NCI-H187 treated with DMSO at 0.1 percent for 48 hours (cell line): Measurements from ENCODE around the gene CALB2.
"Not testable (repeated sequence)": the region's sequence is repeated elsewhere in the genome, so short reads cannot be mapped to it uniquely, and the experiment has no call there.

Experiments
- DNase-seq: peaks from one replicate; lab custom pipeline; 2025; lab: John Stamatoyannopoulos, UW

Gene CALB2, protein sequence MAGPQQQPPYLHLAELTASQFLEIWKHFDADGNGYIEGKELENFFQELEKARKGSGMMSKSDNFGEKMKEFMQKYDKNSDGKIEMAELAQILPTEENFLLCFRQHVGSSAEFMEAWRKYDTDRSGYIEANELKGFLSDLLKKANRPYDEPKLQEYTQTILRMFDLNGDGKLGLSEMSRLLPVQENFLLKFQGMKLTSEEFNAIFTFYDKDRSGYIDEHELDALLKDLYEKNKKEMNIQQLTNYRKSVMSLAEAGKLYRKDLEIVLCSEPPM

GRCh38 chr16:71358464-71358998 lies at the start of gene CALB2:
Gene CALB2, plus strand, starts transcription at chr16:71358723. Its CDS starts 70 bp downstream, at chr16:71358793.
- DNase-seq, result no peak

DNA sequence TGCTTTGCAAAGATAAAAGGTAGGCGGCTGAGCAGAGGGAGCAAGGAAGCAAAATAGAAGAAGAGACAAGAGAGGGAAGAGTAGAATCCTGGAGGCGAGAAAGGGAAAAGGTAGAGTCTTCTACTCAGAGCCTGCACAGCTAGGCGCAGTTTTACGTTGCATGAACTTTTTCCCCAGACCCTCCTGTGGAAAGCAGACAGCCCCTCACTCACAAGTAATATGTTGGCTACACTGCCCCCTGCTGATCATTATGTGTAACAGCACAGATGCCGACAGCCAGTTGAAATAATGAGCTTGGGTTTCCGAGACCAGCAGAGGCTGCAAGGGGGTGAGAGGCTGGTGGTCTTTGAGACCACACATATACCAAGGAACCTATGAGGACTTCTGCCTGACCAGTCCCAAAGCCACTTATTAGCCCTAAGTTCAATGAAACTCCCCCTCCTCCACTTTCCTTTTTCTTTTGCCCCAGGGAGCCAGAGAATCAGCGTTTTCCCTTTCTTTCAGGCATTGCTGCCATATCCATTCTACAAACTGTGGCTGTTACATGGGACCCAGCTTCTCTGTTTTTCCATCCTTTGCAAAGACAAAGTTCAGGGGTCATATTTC lies 46.9 kb upstream of the CALB2 start:
- DNase-seq, result no peak

GRCh38 chr16:71313591-71313990 lies 44.9 kb upstream of the CALB2 start:
- not testable (repeated sequence) for DNase-seq

GRCh38 chr16:71315269-71315668 lies 43.3 kb upstream of the CALB2 start:
- DNase-seq, result no peak

- no peak for DNase-seq
Measured at GRCh38 chr16:71319999-71320398, 38.5 kb upstream of the CALB2 start.

DNA sequence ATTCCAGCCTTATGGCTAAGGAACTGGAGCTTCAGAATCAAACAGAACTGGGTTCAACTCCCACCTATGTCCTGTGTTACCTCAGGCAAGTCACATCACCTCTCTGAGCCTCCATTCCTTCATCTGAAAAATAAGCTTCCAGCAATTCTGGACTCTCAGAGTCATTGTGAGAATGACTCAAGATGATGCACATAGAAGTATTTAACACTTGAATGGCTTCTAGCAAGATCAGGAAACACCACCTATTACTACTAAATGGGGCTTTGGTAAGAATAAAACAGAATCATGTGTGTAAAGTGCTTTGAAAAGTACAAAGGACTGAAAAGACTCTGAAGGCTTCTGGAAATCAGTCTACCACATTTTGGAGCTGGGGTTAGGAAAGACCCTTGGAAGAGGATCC lies 30.8 kb upstream of the CALB2 start:
- no peak for DNase-seq

DNA sequence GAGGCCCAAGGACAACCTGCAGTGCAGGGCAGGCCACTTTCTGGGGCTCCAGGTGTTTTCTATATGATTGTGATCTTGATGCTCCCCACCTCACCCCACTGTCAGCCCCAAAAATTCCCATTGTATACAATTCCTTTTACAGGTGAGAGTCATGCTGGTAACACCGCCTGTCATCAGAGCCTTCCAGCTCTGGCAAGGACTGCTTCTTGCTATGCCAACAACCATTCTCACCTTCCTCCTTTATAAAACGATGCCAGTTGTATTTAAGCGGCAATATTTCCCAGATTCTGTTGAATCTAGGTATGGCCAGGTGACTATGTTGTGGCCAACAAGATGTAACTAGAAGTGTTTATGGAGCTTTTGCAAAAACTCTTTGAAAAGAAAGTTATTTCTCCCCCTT lies 30.4 kb upstream of the CALB2 start:
- DNase-seq, result no peak

DNA sequence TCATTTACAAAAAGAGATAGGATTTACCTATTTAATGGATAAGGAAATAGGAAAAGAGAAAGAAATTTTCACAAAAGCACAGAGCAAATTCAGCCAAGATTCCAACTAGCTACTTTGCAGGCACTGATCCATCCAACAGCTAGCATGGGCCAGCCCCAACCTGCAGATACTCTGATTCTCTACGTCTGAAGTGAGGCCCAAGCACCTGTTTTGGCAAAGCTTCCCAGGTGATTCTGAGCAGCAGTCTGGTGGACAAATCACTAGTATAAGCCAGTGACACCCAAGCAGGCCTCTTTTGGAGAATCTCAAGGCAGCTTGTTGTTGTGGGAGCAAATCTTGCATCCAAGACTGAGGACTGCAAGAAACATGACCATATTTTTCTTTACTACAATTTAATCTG lies 20.9 kb upstream of the CALB2 start:
- no peak for DNase-seq

DNA sequence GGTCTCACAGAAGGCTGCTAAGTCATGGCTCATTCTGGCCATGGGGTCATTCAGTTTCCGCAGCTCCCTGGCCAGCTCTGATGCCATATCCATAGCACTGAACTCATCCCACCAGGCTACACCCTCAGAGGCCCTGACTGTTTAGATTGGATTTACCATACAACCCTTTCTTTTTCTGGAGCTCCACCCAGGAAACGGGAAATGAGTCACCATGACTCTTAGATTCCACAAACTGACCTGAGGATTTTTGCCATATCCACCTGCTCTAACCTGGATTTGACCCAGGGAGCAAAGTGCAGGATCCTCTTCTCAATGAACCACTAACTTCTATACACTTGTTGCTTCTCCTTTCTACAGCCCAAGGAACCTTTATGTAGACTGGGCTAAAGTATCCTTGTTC lies 20.3 kb upstream of the CALB2 start:
- no peak for DNase-seq

GRCh38 chr16:71338632-71339031 lies 19.9 kb upstream of the CALB2 start:
- DNase-seq, result no peak

DNA sequence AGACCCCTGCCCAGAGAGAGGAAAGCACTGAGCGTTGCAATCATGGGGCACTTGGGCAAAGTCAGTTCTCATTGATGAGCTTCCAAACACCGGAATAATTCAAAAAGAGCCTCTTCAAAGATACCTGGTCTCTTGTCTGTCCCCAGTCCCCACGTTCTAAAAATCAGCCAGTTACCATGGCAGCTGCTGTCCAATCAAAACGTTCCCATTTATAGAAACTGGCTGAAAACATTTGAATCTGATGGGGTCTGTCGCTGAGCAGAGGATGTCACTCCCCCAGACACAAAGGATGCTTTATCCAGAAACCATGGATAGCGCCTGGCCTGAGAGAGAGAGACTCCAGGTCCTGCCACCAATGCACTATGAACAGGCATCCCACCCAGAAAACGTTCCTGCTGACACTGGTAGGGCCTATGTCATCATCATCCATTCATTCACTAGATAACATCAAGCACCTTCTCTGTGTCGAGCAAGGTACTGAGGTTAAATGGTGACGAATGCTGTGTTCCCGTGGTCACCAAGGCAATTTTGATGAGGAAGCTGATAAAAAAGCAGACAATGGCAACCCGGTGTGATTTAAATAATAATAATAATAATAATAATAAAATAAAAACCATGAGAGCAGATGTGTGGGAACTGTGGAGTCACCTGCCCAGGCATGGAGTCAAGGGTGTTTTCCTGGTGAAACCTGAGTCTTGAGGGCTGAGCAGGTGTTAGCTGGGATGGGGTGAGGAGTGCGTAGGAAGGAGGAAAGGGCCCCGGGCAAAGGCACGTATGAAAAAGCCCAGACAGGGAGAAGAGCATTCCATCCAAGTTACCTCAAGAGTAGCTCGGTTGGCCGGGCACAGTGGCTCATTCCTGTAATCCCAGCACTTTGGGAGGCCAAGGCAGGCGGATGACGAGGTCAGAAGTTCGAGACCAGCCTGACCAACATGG lies 19.0 kb upstream of the CALB2 start:
- no peak for DNase-seq

- DNase-seq, result no peak
Measured at GRCh38 chr16:71340406-71340805, 18.1 kb upstream of the CALB2 start.

- DNase-seq, result no peak
Measured at GRCh38 chr16:71341881-71342280, 16.6 kb upstream of the CALB2 start.

DNA sequence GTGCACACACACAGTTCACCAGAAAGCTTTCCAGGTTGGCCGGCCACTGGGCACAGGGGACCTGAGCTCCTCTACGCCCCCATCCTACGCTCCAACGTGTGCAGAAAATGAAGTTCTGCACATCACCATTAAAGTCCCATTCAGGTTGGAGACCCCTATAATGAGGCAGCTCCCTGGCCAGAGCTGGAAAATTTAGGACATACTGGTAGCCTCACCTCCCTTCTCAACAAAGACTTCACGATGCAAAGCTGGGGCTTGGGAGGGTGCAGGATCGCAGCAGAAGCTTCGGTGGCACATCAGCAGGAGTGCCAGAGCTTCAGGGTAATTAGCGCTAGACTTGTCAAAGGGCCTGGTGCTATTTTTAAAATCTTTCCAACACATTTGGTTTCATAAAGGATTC lies 15.4 kb upstream of the CALB2 start:
- no peak for DNase-seq

DNA sequence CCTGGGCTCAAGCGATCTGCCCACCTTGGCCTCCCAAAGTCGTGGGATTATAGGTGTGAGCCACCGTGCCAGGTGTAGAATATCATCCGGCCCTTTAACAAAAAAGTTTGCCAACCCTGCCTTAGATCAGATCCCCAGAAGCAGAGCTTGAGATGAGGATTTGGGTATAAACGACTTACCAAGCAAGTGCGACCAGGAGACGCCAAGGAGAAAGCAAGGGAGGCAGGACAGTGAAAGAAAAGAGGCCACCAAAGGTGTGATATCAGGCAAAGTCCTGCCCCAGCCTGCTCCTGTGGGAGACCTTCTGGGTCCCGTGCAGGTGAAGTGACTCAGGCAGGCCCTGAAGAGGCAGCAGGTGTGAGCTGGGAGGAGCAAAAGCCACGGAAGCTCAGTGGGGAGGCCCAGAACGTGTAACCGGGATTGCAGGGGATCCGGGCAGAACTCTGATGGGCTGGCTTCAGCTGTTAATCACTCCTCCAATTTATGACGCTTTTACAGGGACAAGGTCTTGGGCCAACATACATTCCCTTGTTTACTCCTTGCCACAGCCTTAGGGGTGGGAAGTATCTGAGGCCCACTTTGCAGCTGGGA lies 14.1 kb upstream of the CALB2 start:
- DNase-seq, result peak; percentile 27

- DNase-seq, result no peak
Measured at GRCh38 chr16:71345031-71345430, 13.5 kb upstream of the CALB2 start.

DNA sequence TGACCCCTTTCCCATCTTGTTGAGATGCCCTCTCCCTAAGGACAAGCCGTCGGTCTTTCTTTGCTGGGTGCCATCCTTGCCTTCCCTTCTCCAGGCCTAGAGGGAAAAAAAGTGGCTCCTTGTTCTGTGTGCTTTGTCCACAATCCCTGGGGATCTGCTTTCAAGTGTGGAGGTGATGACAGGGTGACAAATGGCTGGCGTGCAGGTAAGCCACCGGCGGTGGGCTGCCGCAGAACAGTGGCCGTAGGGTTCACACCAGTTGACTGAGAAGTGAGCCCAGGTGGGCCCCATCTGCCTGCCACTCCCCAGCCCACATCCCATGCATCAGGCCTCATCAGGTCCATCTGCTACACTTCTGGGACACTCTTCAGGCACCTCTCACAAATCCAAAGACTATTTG lies 11.4 kb upstream of the CALB2 start:
- peak; percentile 47 for DNase-seq

GRCh38 chr16:71348262-71349085 lies 10.0 kb upstream of the CALB2 start:
- no peak for DNase-seq

GRCh38 chr16:71350821-71351557 lies 7.5 kb upstream of the CALB2 start:
- DNase-seq, result no peak

- no peak for DNase-seq
Measured at GRCh38 chr16:71351558-71351901, 7.0 kb upstream of the CALB2 start.

DNA sequence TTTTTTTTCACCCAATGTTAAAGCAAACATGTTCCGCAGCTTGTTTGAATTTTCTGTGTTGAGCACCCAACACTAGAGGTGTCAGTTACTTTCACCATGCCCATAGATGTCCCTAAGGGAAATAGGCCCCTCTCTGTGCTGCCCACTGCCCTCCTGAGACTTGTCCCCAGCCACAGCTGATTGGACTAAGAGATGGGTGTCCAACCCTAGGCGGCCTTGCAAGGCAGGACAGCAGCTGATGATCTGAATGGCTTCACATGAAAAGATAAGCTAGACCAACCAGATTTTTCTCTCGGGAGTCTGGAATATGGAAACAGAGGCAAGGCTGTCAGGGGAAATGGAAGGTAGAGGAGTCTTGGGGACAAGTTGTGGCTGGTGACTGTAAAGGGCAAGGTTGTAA lies 6.1 kb upstream of the CALB2 start:
- no peak for DNase-seq
